ENCODE results near the gene C1GALT1.

DNA sequence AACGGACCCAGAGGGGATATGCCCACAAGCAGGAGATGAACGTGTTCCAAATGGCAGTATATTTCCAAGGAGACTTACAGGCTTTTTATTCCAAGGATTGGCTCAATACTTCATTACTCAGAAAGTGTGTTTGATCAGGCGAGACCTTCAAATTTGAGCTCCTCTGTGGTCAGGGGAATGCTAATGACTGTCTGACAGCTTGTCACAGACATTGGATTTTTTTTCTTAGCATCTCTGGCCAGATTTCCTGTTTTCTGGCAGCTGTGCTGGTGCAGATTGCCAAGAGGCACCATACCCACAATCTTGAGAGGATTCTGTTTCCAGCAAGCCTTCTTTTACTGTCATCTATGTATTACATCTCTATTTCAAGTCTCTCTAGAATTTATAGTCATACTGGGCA lies 93.8 kb downstream of the C1GALT1 start:
- TF ChIP-seq, protein P1, sequence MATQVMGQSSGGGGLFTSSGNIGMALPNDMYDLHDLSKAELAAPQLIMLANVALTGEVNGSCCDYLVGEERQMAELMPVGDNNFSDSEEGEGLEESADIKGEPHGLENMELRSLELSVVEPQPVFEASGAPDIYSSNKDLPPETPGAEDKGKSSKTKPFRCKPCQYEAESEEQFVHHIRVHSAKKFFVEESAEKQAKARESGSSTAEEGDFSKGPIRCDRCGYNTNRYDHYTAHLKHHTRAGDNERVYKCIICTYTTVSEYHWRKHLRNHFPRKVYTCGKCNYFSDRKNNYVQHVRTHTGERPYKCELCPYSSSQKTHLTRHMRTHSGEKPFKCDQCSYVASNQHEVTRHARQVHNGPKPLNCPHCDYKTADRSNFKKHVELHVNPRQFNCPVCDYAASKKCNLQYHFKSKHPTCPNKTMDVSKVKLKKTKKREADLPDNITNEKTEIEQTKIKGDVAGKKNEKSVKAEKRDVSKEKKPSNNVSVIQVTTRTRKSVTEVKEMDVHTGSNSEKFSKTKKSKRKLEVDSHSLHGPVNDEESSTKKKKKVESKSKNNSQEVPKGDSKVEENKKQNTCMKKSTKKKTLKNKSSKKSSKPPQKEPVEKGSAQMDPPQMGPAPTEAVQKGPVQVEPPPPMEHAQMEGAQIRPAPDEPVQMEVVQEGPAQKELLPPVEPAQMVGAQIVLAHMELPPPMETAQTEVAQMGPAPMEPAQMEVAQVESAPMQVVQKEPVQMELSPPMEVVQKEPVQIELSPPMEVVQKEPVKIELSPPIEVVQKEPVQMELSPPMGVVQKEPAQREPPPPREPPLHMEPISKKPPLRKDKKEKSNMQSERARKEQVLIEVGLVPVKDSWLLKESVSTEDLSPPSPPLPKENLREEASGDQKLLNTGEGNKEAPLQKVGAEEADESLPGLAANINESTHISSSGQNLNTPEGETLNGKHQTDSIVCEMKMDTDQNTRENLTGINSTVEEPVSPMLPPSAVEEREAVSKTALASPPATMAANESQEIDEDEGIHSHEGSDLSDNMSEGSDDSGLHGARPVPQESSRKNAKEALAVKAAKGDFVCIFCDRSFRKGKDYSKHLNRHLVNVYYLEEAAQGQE (IDR thresholded peaks at IDR 0.05; ENCODE audit: insufficient read depth in 1 of 2, low read depth in 2 of 2, low read length in 1 of 2): no peak
- no peak for TF ChIP-seq TCF7L2 (IDR thresholded peaks at IDR 0.05; ENCODE audit: low read depth, low read length)
